ENCODE measurements around the gene SRGAP3.

SRGAP3 gene

DNA sequence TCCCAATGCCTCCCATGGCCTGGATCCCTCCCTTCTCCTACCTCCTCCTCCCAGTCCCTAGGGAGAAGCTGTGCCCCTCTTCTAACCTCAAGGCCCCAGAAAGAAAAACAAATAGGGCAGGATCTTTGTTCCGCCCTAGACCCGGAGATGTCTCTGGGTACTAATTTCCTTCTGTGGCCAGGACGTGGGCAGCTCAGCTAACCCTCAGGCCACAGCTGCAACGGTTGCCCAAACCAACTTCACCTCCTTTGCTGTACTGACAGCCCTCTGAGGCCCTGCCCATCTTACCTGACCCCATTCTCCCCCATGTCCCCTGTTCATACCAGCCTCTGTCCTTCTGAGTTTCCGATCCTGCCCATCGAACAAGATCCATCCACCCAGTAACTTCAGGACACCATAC, 70.7 kb downstream of the SRGAP3 start:
- TF ChIP-seq, protein P1, sequence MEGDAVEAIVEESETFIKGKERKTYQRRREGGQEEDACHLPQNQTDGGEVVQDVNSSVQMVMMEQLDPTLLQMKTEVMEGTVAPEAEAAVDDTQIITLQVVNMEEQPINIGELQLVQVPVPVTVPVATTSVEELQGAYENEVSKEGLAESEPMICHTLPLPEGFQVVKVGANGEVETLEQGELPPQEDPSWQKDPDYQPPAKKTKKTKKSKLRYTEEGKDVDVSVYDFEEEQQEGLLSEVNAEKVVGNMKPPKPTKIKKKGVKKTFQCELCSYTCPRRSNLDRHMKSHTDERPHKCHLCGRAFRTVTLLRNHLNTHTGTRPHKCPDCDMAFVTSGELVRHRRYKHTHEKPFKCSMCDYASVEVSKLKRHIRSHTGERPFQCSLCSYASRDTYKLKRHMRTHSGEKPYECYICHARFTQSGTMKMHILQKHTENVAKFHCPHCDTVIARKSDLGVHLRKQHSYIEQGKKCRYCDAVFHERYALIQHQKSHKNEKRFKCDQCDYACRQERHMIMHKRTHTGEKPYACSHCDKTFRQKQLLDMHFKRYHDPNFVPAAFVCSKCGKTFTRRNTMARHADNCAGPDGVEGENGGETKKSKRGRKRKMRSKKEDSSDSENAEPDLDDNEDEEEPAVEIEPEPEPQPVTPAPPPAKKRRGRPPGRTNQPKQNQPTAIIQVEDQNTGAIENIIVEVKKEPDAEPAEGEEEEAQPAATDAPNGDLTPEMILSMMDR (IDR thresholded peaks at IDR 0.05; ENCODE audit: insufficient read depth, low read depth, low read length, missing control alignments): no peak
- H3K4me3 ChIP-seq (ENCODE audit: low read depth, low read length): no peak overlapping the region
- no peak for DNase-seq (ENCODE audit: low read depth)

DNA sequence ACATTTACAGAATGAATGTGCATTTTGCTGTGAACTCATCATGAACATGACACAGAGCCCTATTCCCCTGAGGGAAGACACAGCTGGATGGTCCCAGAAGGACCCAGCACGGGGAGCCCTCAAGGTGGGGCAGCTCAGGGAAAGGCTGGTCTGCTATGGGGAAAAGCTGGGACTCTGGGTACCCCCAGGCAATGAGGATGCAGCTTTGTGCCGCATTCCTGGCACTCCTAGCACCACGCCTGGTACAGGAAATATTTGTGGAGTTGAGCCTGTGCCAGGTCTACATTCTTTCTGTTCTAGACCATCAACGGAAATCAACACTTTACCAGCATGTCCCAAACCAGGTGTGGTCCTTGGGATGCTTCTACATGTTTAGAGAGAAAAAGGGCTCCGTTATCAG, 74.0 kb downstream of the SRGAP3 start:
- no peak overlapping the region for H3K4me3 ChIP-seq (ENCODE audit: low read depth, low read length)
- no peak for DNase-seq (ENCODE audit: low read depth)
- TF ChIP-seq, protein P1 (IDR thresholded peaks at IDR 0.05; ENCODE audit: insufficient read depth, low read depth, low read length, missing control alignments): no peak

DNA sequence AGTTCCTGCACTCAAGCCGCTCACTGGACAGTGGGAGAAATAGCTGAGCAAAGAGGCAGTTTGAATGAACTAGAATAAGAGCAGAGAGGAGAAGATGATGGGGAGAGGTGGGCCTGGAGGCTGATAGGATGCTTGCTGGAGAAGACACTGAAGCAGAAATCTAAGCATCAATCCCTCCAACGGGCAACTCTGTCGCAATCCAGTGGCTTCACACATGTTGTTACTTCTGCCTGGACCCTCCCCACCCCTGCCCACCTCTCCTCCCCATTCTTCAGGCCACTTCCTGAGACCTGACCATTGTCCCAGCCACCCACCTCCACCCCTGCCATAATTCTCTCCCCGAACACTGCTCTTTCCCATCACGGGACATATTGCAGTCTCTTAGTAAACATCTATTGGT, 76.0 kb downstream of the SRGAP3 start:
- no peak for DNase-seq (ENCODE audit: low read depth)
- H3K4me3 ChIP-seq (ENCODE audit: low read depth, low read length): no peak overlapping the region
- TF ChIP-seq, protein P1 (IDR thresholded peaks at IDR 0.05; ENCODE audit: insufficient read depth, low read depth, low read length, missing control alignments): no peak

DNA sequence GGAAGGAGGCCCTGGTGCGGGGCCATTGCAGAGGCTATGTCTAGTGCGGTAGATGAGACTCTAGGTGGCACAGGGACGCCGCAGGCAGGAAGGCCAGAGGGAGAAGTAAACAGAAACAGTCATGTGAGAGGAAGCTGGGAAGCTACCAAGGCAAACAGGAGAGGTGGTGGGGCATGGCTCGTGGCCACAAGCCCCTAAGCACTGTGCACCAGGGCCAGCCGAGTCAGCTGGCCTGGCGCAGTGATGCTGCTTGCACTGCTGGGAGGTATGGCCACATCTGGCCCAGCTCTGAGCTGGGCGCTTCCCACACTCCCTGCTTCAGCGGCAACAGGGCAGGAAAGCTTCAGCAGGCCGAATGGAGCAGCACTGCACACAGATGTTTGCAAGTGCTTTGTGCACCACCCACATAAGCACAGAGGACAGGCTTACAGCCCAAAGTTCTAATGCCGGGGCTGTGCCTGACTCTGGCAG, 76.6 kb downstream of the SRGAP3 start:
- TF ChIP-seq, protein P1 (IDR thresholded peaks at IDR 0.05; ENCODE audit: insufficient read depth, low read depth, low read length, missing control alignments): no peak
- DNase-seq (ENCODE audit: low read depth): no peak
- H3K4me3 ChIP-seq (ENCODE audit: low read depth, low read length): no peak overlapping the region

DNA sequence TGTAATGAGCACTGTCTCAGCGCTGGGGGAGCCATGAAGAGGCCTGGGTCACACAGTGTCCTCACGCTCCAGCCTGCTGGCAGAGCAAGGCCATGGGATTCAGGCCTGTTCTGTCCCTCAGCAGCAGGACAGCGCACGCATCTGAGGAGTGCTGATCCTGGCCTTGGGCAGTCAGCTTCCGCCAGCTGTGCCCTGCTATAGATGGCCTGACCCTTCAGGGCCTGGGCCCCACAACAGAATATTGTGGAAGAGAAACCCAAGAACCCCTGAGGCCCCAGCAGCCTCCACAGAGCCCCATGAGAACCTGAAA, 78.6 kb downstream of the SRGAP3 start:
- TF ChIP-seq, protein P1 (IDR thresholded peaks at IDR 0.05; ENCODE audit: insufficient read depth, low read depth, low read length, missing control alignments): no peak
- H3K4me3 ChIP-seq (ENCODE audit: low read depth, low read length): no peak overlapping the region
- DNase-seq (ENCODE audit: low read depth): no peak

DNA sequence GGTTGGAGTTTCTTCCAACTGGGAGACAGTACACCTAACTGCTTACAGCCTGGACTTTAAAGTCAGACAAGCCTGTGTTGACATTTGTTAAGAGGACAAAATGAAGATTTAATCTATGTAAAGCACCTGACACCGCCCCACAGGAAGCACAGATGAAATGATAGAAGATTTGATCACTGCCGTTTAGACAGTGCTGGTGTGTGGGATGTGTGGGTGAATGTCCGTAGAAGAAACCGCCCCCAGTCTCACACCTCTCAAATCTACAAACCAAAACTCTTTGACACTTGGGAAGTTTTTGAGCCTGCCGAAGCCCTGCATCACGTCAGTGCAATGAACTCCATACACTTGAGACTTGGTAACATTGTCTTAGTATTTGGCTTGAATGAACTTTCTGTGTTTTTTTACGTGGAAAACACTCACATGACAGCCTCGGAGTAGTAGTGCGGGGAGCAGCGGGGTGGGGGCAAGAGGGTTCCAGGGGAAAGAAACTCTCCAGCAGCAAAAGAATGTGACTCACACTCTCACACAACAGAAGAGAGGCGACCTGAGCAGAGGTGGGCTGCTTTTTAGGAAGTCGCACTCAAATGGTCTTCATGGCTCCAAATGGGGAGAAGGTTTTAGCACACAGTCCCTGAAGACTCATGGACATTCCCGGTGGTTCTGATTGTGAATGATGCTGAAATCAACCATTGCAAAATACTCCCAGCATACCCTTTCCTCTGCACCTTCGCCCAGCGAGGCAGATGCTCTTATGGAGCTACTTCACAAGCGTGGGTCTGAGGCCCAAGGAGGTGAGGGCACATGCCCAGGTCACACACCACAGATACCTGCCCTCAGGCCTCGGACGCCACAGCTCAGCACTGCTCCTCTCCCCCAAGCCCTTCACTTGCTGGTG, 79.2 kb downstream of the SRGAP3 start:
- no peak for DNase-seq (ENCODE audit: low read depth)
- TF ChIP-seq, protein P1 (IDR thresholded peaks at IDR 0.05; ENCODE audit: insufficient read depth, low read depth, low read length, missing control alignments): no peak

DNA sequence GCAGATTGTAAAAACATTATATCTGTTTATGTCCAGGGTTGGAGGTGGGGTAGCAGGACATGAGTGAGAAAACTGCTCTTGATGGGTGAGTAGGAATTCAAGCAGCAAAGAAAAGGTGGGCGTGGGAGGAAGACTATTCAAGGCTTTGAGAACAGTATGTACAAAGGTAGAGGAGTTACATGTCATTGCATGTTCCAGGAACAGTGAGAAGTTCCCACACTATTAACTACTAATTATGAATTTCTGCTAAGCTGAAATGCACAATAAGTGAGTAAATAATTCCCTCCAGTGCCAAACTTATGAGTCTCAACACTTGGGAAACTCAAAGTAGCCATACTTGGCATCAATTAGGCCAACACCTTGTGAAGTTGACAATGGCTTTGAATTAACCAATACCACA, 80.1 kb downstream of the SRGAP3 start:
- TF ChIP-seq, protein P1 (IDR thresholded peaks at IDR 0.05; ENCODE audit: insufficient read depth, low read depth, low read length, missing control alignments): no peak
- H3K4me3 ChIP-seq (ENCODE audit: low read depth, low read length): no peak overlapping the region
- DNase-seq (ENCODE audit: low read depth): peak; percentile 35

More for the DNA sequence above, 79.2 kb downstream of the SRGAP3 start:
- H3K4me3 ChIP-seq (ENCODE audit: low read depth, low read length): no peak overlapping the region
